ENCODE data around the gene ROBO2.
"Not testable (repeated sequence)": the region's sequence is repeated elsewhere in the genome, so short reads cannot be mapped to it uniquely, and the experiment has no call there.

The ROBO2 gene

GRCh38 chr3:77362936-77363335, 323.0 kb downstream of the ROBO2 start:
- DNase-seq = no peak

- no peak for DNase-seq
These were observed 325.3 kb downstream of the ROBO2 start for GRCh38 chr3:77365152-77365551.

GRCh38 chr3:77370413-77370812, 330.5 kb downstream of the ROBO2 start:
- DNase-seq = no peak

- DNase-seq = no peak
These were observed 332.1 kb downstream of the ROBO2 start for GRCh38 chr3:77372018-77372417.

GRCh38 chr3:77372634-77373346, 332.9 kb downstream of the ROBO2 start:
- DNase-seq = no peak

- DNase-seq = no peak
These were observed 333.7 kb downstream of the ROBO2 start for GRCh38 chr3:77373619-77374018.

- DNase-seq = no peak
These were observed 336.6 kb downstream of the ROBO2 start for GRCh38 chr3:77376511-77376910.

GRCh38 chr3:77377717-77378116, 337.8 kb downstream of the ROBO2 start:
- no peak for DNase-seq

- DNase-seq = no peak
These were observed 340.2 kb downstream of the ROBO2 start for GRCh38 chr3:77380136-77380535.

- no peak for DNase-seq
These were observed 341.5 kb downstream of the ROBO2 start for GRCh38 chr3:77381431-77381830.

- no peak for DNase-seq
These were observed 352.3 kb downstream of the ROBO2 start for GRCh38 chr3:77392181-77392580.

GRCh38 chr3:77394046-77394445, 354.1 kb downstream of the ROBO2 start:
- DNase-seq = no peak

- DNase-seq = no peak
These were observed 365.0 kb downstream of the ROBO2 start for GRCh38 chr3:77404871-77405270.

GRCh38 chr3:77407441-77407840, 367.5 kb downstream of the ROBO2 start:
- DNase-seq = no peak

- not testable (repeated sequence) for DNase-seq
These were observed 370.4 kb downstream of the ROBO2 start for GRCh38 chr3:77410334-77410733.

- no peak for DNase-seq
These were observed 371.4 kb downstream of the ROBO2 start for GRCh38 chr3:77411334-77411733.

- DNase-seq = no peak
These were observed 372.1 kb downstream of the ROBO2 start for GRCh38 chr3:77412021-77412438.

GRCh38 chr3:77412584-77412983, 372.7 kb downstream of the ROBO2 start:
- DNase-seq = no peak

- no peak for DNase-seq
These were observed 375.0 kb downstream of the ROBO2 start for GRCh38 chr3:77414881-77415280.

GRCh38 chr3:77420336-77420735, 380.4 kb downstream of the ROBO2 start:
- DNase-seq = no peak

GRCh38 chr3:77421916-77422315, 382.0 kb downstream of the ROBO2 start:
- no peak for DNase-seq

GRCh38 chr3:77426531-77426930, 386.6 kb downstream of the ROBO2 start:
- no peak for DNase-seq

GRCh38 chr3:77427528-77427927, 387.6 kb downstream of the ROBO2 start:
- DNase-seq = no peak

GRCh38 chr3:77436908-77437307, 397.0 kb downstream of the ROBO2 start:
- DNase-seq = no peak

GRCh38 chr3:77446084-77446483, 406.2 kb downstream of the ROBO2 start:
- DNase-seq = no peak
